Common myeloid progenitor, CD34-positive (primary cell): Measurements from ENCODE around the gene PCBD1.

Experiments
- CTCF ChIA-PET: fragments of 350-600 bp; sonication (Branson Sonifier 250); formaldehyde crosslinking; loops from one replicate; lab custom pipeline; 2021; ENCODE audit warnings: antibody characterized with exemption; lab: Charles Lee
- POLR2A ChIA-PET: fragments of 350-600 bp; sonication (Branson Sonifier 250); formaldehyde crosslinking; loops from one replicate; lab custom pipeline; 2021; ENCODE audit warnings: antibody characterized with exemption; lab: Charles Lee
- DNase-seq, 3 donors: peaks; one replicate each; pipeline versions ENCODE4 v3.0.0 to v3.0.0-alpha.2; 2013
- H3K27ac ChIP-seq, 2 experiments: 1 replicate in 1 of 2; 2 replicates in 1 of 2; pipeline ENCODE4 v1.7.0; 2013; ENCODE audit warnings: inconsistent platforms in 2 of 2, low read length in 2 of 2, mild to moderate bottlenecking in 2 of 2, low read depth in 1 of 2, moderate library complexity in 1 of 2; ENCODE audit not compliant: severe bottlenecking in 2 of 2, insufficient read depth in 1 of 2, poor library complexity in 1 of 2
- H3K27me3 ChIP-seq, 5 experiments: replicated peaks in 2 of 5; 1 replicate in 3 of 5; 2 replicates in 2 of 5; pipeline versions ENCODE4 v1.6.1 to v1.7.0; 2013; ENCODE audit warnings: low read length in 4 of 5, mild to moderate bottlenecking in 2 of 5, moderate library complexity in 2 of 5, inconsistent platforms in 1 of 5; ENCODE audit not compliant: insufficient read depth in 5 of 5, control insufficient read depth in 4 of 5
- H3K36me3 ChIP-seq, 4 experiments: 1 replicate in 2 of 4; 2 replicates in 2 of 4; pipeline versions ENCODE4 v1.6.1 to v1.7.0; 2013; ENCODE audit warnings: low read length in 3 of 4, control low read depth in 1 of 4, mild to moderate bottlenecking in 1 of 4; ENCODE audit not compliant: control insufficient read depth in 4 of 4, insufficient read depth in 4 of 4
- H3K4me1 ChIP-seq, 4 experiments: 1 replicate in 3 of 4; 2 replicates in 1 of 4; pipeline versions ENCODE4 v1.6.1 to v1.7.1; 2013; ENCODE audit warnings: low read length in 3 of 4, mild to moderate bottlenecking in 3 of 4, control low read depth in 1 of 4, inconsistent platforms in 1 of 4, moderate library complexity in 1 of 4; ENCODE audit not compliant: control insufficient read depth in 4 of 4, insufficient read depth in 4 of 4; ENCODE audit errors: control extremely low read depth in 1 of 4
- H3K4me3 ChIP-seq, 7 experiments: 1 replicate in 4 of 7; 2 replicates in 3 of 7; pipeline versions ENCODE4 v1.5.1 to v1.7.0; 2013; ENCODE audit warnings: mild to moderate bottlenecking in 7 of 7, low read length in 6 of 7, moderate library complexity in 6 of 7, inconsistent platforms in 2 of 7, low read depth in 2 of 7, control low read depth in 1 of 7; ENCODE audit not compliant: insufficient read depth in 4 of 7, control insufficient read depth in 1 of 7; ENCODE audit errors: extremely low read depth in 1 of 7
- H3K9me3 ChIP-seq, 5 experiments: 1 replicate in 4 of 5; 2 replicates in 1 of 5; pipeline versions ENCODE4 v1.6.1 to v1.7.1; 2013; ENCODE audit warnings: low read length in 4 of 5, mild to moderate bottlenecking in 2 of 5, inconsistent platforms in 1 of 5, low read depth in 1 of 5, moderate library complexity in 1 of 5; ENCODE audit not compliant: control insufficient read depth in 4 of 5, insufficient read depth in 2 of 5; ENCODE audit errors: control extremely low read depth in 1 of 5
- WGBS: methylation state at CpG from one replicate; pipeline ENCODE4 v1.1.5; 2013; ENCODE audit not compliant: insufficient coverage; 5-methylcytosine and 5-hydroxymethylcytosine counted together

Gene PCBD1

GRCh38 chr10:70856454-70856853 is 31.9 kb downstream of the PCBD1 start:
- Histone ChIP-seq H3K27me3 (no peaks in the 10 kb centered on the region), H3K4me3 (no peak overlapping the region), H3K27ac (no peak overlapping the region), H3K9me3 (no peaks in the 10 kb centered on the region), H3K4me1 (no peaks in the 10 kb centered on the region), H3K36me3 (peaks cover 13 to 60% (median 22%) of the 10 kb centered on the region in 4 experiments)
- WGBS, result no CpG with 5 or more reads among the region's 2 CpGs
- CTCF ChIA-PET, result interaction anchor here (0.9 to 1.3 kb wide), 2 partner anchors 8 to 22 kb away, joined by 3 read pairs; no protein-coding TSS in a partner anchor
- POLR2A ChIA-PET, result interaction anchor here (0.6 kb wide), 1 partner anchor 710 kb away, joined by 3 read pairs; the partner anchor contains the start of gene TYSND1
- no peak for DNase-seq

- POLR2A ChIA-PET, result interaction anchor here (0.7 kb wide), 1 partner anchor 442 kb away, joined by 6 read pairs; no protein-coding TSS in a partner anchor
- no peak overlapping the region for H3K4me3 ChIP-seq
- no peak for DNase-seq
- H3K9me3 ChIP-seq, result no peaks in the 10 kb centered on the region
- no peaks in the 10 kb centered on the region for H3K27me3 ChIP-seq
- H3K27ac ChIP-seq, result no peak overlapping the region
- H3K36me3 ChIP-seq, result peaks cover 12 to 45% (median 18%) of the 10 kb centered on the region in 4 experiments
- WGBS, result 90% methylated on average over 1 of the region's 1 CpG
- CTCF ChIA-PET, result interaction anchor here (1.1 to 1.6 kb wide), 5 partner anchors 10 to 28 kb away, joined by 3 to 5 read pairs (median 3); no protein-coding TSS in a partner anchor
- H3K4me1 ChIP-seq, result no peaks in the 10 kb centered on the region
Measured at GRCh38 chr10:70853457-70853856, 34.9 kb downstream of the PCBD1 start.

- Histone ChIP-seq H3K27ac (no peak overlapping the region), H3K27me3 (no peaks in the 10 kb centered on the region), H3K9me3 (no peaks in the 10 kb centered on the region), H3K36me3 (peaks cover 11 to 41% (median 17%) of the 10 kb centered on the region in 4 experiments), H3K4me3 (no peak overlapping the region), H3K4me1 (no peaks in the 10 kb centered on the region)
- no CpG with 5 or more reads among the region's 4 CpGs for WGBS
- POLR2A ChIA-PET, result interaction anchor here (0.6 kb wide), 1 partner anchor 1586 kb away, joined by 3 read pairs; no protein-coding TSS in a partner anchor
- CTCF ChIA-PET, result interaction anchor here (1.1 to 1.6 kb wide), 3 partner anchors 10 to 28 kb away, joined by 3 to 5 read pairs (median 4); no protein-coding TSS in a partner anchor
- no peak for DNase-seq
Measured at GRCh38 chr10:70853038-70853437, 35.3 kb downstream of the PCBD1 start.

DNA sequence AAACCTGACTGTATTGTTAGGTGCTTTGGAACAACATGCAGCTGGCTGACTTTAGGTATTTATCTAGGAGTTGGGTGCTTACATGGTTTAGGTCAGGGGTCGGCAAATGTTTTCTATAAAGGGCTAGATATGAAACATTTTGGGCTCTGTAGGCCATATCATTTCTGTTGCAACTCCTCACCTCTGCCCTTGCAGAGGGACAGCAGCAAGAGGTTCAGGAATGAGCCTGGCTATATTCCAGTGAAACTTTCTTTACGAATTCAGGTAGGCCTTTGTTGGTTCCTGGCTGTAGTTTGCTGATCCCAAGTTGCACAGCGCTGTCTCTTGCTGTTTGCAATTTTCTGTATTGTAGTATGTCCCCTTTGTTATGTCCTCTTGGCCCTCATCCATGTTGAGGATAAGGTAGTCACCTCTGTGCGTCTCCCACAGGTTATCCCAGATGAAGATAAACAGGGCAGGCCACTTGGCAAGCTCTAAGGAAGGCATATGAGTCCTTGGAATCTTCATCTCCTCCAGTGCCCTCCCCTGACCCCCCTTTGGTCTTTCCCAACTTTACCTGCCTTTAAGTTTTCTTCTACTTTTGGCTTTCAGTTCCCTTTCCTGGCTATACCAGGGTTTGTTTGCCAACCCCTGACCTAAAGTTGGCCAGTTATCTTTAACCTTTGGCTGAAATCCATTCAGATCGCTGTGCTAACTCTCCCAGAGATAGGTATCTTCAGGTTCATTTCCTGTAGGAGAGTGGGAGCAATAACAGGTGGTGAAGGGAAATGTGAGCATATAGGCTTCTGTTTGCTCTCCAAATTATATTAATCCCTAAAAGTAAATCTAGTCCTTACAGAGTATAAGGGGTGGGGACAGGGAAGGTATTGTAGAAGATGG is 36.5 kb downstream of the PCBD1 start:
- ChIA-PET CTCF (no interaction called here), POLR2A (no interaction called here)
- Histone ChIP-seq H3K4me3 (no peak overlapping the region), H3K27me3 (no peaks in the 10 kb centered on the region), H3K36me3 (peaks cover 11 to 41% (median 15%) of the 10 kb centered on the region in 4 experiments), H3K27ac (no peak overlapping the region), H3K4me1 (no peaks in the 10 kb centered on the region), H3K9me3 (no peaks in the 10 kb centered on the region)
- DNase-seq, result no peak
- 96% methylated on average over 3 of the region's 5 CpGs for WGBS

GRCh38 chr10:70850097-70850496 is 38.3 kb downstream of the PCBD1 start:
- Histone ChIP-seq H3K27me3 (no peaks in the 10 kb centered on the region), H3K4me3 (no peak overlapping the region), H3K27ac (no peak overlapping the region), H3K4me1 (no peaks in the 10 kb centered on the region), H3K9me3 (no peaks in the 10 kb centered on the region), H3K36me3 (peaks cover 9 to 38% (median 14%) of the 10 kb centered on the region in 4 experiments)
- POLR2A ChIA-PET, result no interaction called here
- CTCF ChIA-PET, result interaction anchor here (1.6 kb wide), 1 partner anchor 31 kb away, joined by 3 read pairs; no protein-coding TSS in a partner anchor
- WGBS, result no CpG with 5 or more reads among the region's 3 CpGs
- no peak for DNase-seq

DNA sequence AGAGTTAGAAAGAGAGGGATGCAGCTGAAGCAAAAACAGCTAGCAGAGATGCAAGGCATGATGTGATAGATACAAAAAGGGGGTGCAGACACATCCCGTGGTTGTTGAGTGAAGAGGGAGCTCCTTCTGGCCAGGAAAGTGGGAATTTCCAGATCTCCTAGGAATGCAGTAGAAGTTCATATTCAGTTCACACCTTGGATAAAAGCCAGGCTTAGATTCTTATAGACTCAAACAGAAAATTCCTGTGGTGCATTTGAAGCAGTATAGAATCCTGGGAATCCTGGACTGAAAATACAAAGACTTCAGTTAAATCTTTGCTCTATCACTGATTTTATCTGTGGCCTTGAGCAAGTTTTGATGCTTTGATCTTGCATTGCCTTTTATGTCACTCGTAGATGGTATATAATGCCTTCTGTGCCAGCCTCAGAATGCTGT is 38.8 kb downstream of the PCBD1 start:
- POLR2A ChIA-PET, result no interaction called here
- H3K36me3 ChIP-seq, result peaks cover 10 to 36% (median 13%) of the 10 kb centered on the region in 4 experiments
- H3K27ac ChIP-seq, result no peak overlapping the region
- no peaks in the 10 kb centered on the region for H3K4me1 ChIP-seq
- H3K4me3 ChIP-seq, result no peak overlapping the region
- DNase-seq, result no peak
- no peaks in the 10 kb centered on the region for H3K9me3 ChIP-seq
- no peaks in the 10 kb centered on the region for H3K27me3 ChIP-seq
- WGBS, result 80% methylated on average over 1 of the region's 2 CpGs
- CTCF ChIA-PET, result interaction anchor here (1.6 kb wide), 1 partner anchor 30 kb away, joined by 3 read pairs; no protein-coding TSS in a partner anchor
